ENCODE data around the gene GEN1.
A peak's percentile ranks its signal among the peaks of the same experiment; 100 is the strongest.

GEN1 gene

GRCh38 chr2:17752246-17752645 is 1.7 kb upstream of the GEN1 start:
- TF ChIP-seq CTCF (IDR thresholded peaks at IDR 0.05; ENCODE audit: control extremely low read depth, extremely low read depth, low read depth, missing control alignments) = no peak
- POLR2A ChIA-PET = no interaction called here
- no peak for DNase-seq (ENCODE audit: extremely low spot score)
- CTCF ChIA-PET = interaction anchor here (1.0 kb wide), 1 partner anchor 60 kb away, joined by 3 read pairs; no protein-coding TSS in a partner anchor

DNA sequence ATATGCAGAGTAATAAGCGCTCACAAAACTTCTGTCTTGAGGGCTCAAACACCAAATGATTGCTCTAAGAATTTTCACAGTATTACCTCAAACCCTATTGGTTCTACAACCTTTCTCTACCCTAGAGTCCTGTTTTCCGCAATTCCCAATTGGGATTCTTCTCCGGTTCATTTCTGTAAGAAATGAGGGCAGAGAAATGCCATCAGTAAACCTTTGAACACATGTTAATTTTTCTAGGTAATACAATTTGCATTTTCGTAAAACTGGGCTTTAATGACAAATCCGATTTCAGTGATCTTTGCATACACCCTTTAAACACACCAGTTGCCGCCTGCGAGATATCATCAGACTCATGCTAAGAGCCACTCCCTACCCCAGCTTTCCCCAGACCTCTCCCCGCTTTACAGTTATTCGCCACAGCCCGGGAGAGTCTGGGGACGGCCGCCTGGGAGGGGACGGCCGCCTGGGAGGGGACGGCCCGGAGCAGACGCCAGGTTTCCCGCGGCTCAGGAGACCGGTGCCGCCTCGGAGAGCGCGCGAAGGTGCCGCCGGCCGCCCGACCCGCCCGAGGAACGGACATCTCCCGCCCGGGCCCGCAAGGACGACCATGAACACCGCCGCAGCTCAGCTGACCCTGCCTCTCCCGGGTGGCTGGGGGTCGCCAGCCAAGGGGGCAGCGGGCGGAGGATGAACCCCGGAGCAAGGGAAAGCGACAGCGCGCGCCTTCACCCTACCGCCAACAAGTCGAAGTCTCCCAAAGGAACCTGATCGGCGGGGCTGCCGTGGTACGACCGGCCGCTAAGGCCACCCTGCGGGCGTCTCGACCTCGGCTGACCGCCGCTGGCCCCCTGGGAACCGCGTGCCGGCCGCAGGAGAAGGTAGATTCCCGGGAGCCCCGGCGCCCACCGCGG is 791 bp upstream of the GEN1 start:
- DNase-seq (ENCODE audit: extremely low spot score) = peak; percentile 44
- CTCF ChIA-PET = interaction anchor here (0.9 to 1.2 kb wide), 2 partner anchors 63 to 68 kb away, joined by 3 read pairs; no protein-coding TSS in a partner anchor
- no peak for TF ChIP-seq CTCF (IDR thresholded peaks at IDR 0.05; ENCODE audit: control extremely low read depth, extremely low read depth, low read depth, missing control alignments)
- POLR2A ChIA-PET = no interaction called here

- POLR2A ChIA-PET = no interaction called here
- CTCF ChIA-PET = interaction anchor here (1.2 to 1.4 kb wide), 2 partner anchors 66 to 75 kb away, joined by 3 to 5 read pairs; no protein-coding TSS in a partner anchor
- no peak for TF ChIP-seq CTCF (IDR thresholded peaks at IDR 0.05; ENCODE audit: control extremely low read depth, extremely low read depth, low read depth, missing control alignments)
- DNase-seq (ENCODE audit: extremely low spot score) = no peak
Measured at GRCh38 chr2:17754773-17755425, 961 bp downstream of the GEN1 start.

- no peak for TF ChIP-seq CTCF (IDR thresholded peaks at IDR 0.05; ENCODE audit: control extremely low read depth, extremely low read depth, low read depth, missing control alignments)
- POLR2A ChIA-PET = no interaction called here
- no peak for DNase-seq (ENCODE audit: extremely low spot score)
- CTCF ChIA-PET = interaction anchor here (0.6 to 1.4 kb wide), 3 partner anchors 73 to 75 kb away, joined by 3 to 5 read pairs (median 3); no protein-coding TSS in a partner anchor
Measured at GRCh38 chr2:17756668-17757067, 2.7 kb downstream of the GEN1 start.

DNA sequence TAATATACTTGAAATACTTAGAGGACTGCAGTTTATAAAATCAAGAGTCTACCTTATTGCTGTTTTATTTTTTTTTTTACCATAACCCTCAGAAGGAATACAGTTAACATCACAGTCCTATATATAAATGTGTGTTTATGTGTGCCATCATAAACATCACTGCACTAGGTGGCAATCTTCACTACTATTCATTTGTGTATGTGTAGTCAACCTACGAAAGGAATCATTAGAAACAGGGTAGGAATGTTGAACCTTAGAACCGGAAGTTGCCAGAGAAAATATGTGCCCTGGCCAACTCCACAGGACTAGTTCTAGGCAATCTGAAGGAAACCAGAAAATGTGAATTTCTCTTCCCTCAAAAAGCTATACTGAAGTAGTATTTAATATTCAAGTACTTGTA is 3.4 kb downstream of the GEN1 start:
- no peak for TF ChIP-seq CTCF (IDR thresholded peaks at IDR 0.05; ENCODE audit: control extremely low read depth, extremely low read depth, low read depth, missing control alignments)
- ChIA-PET CTCF (interaction anchor here (0.6 to 1.2 kb wide), 3 partner anchors 73 to 88 kb away, joined by 3 read pairs; no protein-coding TSS in a partner anchor), POLR2A (no interaction called here)
- no peak for DNase-seq (ENCODE audit: extremely low spot score)

DNA sequence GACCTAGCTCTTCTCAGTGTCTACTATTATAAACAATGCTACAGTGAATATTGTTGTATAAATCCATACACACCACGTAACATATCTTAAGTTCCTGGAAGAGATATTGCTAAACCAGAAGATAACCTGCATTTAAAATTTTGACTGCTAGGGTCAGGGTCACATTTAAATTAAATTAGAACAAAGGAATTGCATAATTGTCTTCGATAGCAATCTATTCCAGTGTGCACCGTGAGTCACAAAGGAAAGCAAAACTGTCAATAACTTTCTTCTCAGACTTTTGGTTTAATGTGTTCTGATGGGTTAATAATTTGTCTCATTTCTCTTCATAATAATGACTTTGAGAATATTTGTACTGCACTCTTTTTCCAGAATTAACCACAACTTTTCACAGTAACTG is 4.2 kb downstream of the GEN1 start:
- POLR2A ChIA-PET = no interaction called here
- no peak for TF ChIP-seq CTCF (IDR thresholded peaks at IDR 0.05; ENCODE audit: control extremely low read depth, extremely low read depth, low read depth, missing control alignments)
- CTCF ChIA-PET = interaction anchor here (0.7 kb wide), 1 partner anchor 87 kb away, joined by 3 read pairs; no protein-coding TSS in a partner anchor
- DNase-seq (ENCODE audit: extremely low spot score) = no peak

All from GM10248 (cell line).